Measurements from ENCODE around the gene C1orf146.

DNA sequence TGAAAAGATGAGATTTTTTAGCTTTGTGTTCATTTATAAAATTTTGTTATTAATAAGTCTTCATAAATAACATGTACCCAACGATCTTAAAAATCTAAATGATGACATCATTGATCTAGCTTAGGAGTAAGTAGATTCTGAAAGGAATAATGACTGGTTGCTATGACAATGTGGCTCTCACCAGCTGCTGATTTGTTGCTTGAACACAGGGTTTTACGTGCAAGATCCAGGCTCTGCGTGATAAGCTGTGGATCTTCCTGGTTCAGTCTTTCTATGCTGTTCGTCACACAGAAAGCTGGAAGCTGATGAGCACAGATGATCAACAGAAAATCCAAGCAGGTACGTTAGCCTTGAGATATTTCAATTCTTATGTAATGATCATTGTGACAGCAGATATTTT lies 49.1 kb upstream of the C1orf146 start:
- TF ChIP-seq, protein P1, sequence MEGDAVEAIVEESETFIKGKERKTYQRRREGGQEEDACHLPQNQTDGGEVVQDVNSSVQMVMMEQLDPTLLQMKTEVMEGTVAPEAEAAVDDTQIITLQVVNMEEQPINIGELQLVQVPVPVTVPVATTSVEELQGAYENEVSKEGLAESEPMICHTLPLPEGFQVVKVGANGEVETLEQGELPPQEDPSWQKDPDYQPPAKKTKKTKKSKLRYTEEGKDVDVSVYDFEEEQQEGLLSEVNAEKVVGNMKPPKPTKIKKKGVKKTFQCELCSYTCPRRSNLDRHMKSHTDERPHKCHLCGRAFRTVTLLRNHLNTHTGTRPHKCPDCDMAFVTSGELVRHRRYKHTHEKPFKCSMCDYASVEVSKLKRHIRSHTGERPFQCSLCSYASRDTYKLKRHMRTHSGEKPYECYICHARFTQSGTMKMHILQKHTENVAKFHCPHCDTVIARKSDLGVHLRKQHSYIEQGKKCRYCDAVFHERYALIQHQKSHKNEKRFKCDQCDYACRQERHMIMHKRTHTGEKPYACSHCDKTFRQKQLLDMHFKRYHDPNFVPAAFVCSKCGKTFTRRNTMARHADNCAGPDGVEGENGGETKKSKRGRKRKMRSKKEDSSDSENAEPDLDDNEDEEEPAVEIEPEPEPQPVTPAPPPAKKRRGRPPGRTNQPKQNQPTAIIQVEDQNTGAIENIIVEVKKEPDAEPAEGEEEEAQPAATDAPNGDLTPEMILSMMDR (conservative IDR thresholded peaks at IDR 0.05; ENCODE audit: low read depth, low read length), result no peak
- TF ChIP-seq POLR2A (IDR thresholded peaks at IDR 0.05; ENCODE audit: low read depth, low read length) (no peak), BHLHE40 (IDR thresholded peaks at IDR 0.05; ENCODE audit: low read depth, low read length) (no peak), CEBPB (IDR thresholded peaks at IDR 0.05; ENCODE audit: low read depth, low read length) (no peak), MAZ (IDR thresholded peaks at IDR 0.05; ENCODE audit: borderline replicate concordance, low read depth, low read length) (no peak), MAFK (IDR thresholded peaks at IDR 0.05; ENCODE audit: low read depth, low read length) (no peak), SMC3 (IDR thresholded peaks at IDR 0.05; ENCODE audit: low read depth, low read length) (no peak), RCOR1 (IDR thresholded peaks at IDR 0.05; ENCODE audit: insufficient replicate concordance, low read length) (no peak), RFX5 (IDR thresholded peaks at IDR 0.05; ENCODE audit: low read depth, low read length) (no peak), NFE2L2 (IDR thresholded peaks at IDR 0.05; ENCODE audit: low read depth, low read length) (no peak), RAD21 (IDR thresholded peaks at IDR 0.05; ENCODE audit: low read length) (no peak), MXI1 (IDR thresholded peaks at IDR 0.05; ENCODE audit: borderline replicate concordance, low read depth, low read length) (no peak)
- TF ChIP-seq, protein P2, sequence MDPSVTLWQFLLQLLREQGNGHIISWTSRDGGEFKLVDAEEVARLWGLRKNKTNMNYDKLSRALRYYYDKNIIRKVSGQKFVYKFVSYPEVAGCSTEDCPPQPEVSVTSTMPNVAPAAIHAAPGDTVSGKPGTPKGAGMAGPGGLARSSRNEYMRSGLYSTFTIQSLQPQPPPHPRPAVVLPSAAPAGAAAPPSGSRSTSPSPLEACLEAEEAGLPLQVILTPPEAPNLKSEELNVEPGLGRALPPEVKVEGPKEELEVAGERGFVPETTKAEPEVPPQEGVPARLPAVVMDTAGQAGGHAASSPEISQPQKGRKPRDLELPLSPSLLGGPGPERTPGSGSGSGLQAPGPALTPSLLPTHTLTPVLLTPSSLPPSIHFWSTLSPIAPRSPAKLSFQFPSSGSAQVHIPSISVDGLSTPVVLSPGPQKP (IDR thresholded peaks at IDR 0.05; ENCODE audit: borderline replicate concordance, low read depth, low read length), result no peak
- TF ChIP-seq, protein P3, sequence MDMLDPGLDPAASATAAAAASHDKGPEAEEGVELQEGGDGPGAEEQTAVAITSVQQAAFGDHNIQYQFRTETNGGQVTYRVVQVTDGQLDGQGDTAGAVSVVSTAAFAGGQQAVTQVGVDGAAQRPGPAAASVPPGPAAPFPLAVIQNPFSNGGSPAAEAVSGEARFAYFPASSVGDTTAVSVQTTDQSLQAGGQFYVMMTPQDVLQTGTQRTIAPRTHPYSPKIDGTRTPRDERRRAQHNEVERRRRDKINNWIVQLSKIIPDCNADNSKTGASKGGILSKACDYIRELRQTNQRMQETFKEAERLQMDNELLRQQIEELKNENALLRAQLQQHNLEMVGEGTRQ (IDR thresholded peaks at IDR 0.05; ENCODE audit: low read depth, low read length), result no peak
